ENCODE measurements around the gene GLRX5. TPM values are rescaled to one million over a fixed set of nuclear protein-coding genes. Genes with fewer than 3 reads are reported as not detected.

GLRX5 gene
- total and polyA plus RNA-seq, 5 donors, result 78.1 to 111 (median 78.7) TPM

GRCh38 chr14:95527387-95528002 is 7.4 kb upstream of the GLRX5 start:
- Histone ChIP-seq H3K9me3 (ENCODE audit: control insufficient read depth, low read length) (no peaks in the 10 kb centered on the region), H3K27me3 (ENCODE audit: control insufficient read depth, insufficient read depth) (no peaks in the 10 kb centered on the region), H3K4me3 (ENCODE audit: low read length) (no peak overlapping the region), H3K27ac (ENCODE audit: low read length) (no peak overlapping the region), H3K4me1 (ENCODE audit: control insufficient read depth, insufficient read depth, low read length) (peaks cover 17% of the 10 kb centered on the region)
- WGBS, result 52% methylated on average over 4 of the region's 4 CpGs
- peak in 2 of 3 donors; percentile 62 to 80 for DNase-seq
- intact Hi-C loops (cut with DNase I), result loop anchor here (2.0 to 5.0 kb wide), 2 partner anchors 85 kb away; no protein-coding TSS in a partner anchor
- ATAC-seq, result peak; percentile 62 to 64

- Histone ChIP-seq H3K4me1 (ENCODE audit: control insufficient read depth, insufficient read depth, low read length) (peaks cover 16% of the 10 kb centered on the region), H3K9me3 (ENCODE audit: control insufficient read depth, low read length) (no peaks in the 10 kb centered on the region), H3K4me3 (ENCODE audit: low read length) (no peak overlapping the region), H3K27ac (ENCODE audit: low read length) (no peak overlapping the region), H3K27me3 (ENCODE audit: control insufficient read depth, insufficient read depth) (no peaks in the 10 kb centered on the region)
- no peak for DNase-seq
- no peak for ATAC-seq
- 94% methylated on average over 7 of the region's 7 CpGs for WGBS
- intact Hi-C loops (cut with DNase I), result loop anchor here in 2 of 4 donors (5.0 kb wide), 1 partner anchor 87 kb away; no protein-coding TSS in a partner anchor
These were observed 5.6 kb upstream of the GLRX5 start for GRCh38 chr14:95529216-95529615.

GRCh38 chr14:95530473-95531276 is 4.2 kb upstream of the GLRX5 start:
- peak overlapping the region; percentile 14 for H3K27ac ChIP-seq (ENCODE audit: low read length)
- no peaks in the 10 kb centered on the region for H3K27me3 ChIP-seq (ENCODE audit: control insufficient read depth, insufficient read depth)
- 64% methylated on average over 13 of the region's 13 CpGs for WGBS
- peaks cover 11% of the 10 kb centered on the region for H3K4me1 ChIP-seq (ENCODE audit: control insufficient read depth, insufficient read depth, low read length)
- no peak overlapping the region for H3K4me3 ChIP-seq (ENCODE audit: low read length)
- intact Hi-C loops (cut with DNase I), result no loop called here
- DNase-seq (no peak), ATAC-seq (no peak)
- H3K9me3 ChIP-seq (ENCODE audit: control insufficient read depth, low read length), result no peaks in the 10 kb centered on the region

DNA sequence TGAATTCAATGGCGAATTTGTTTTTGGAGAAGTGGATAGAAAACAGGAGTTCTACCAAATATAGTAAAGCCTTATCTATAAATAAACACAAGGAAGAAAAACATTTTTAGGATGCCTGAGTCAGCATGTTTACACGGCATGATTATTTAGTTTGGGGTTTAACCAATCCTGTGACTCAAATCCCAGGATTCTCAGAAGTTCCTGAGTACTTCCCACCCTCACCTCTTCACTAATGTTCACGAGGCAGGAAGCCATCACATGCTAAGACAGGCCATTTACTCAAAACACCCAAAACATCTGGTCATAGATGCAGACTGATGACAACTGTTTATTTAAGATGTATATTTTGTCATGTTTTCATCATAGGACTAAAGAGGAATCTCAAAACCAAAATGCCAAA is 3.4 kb upstream of the GLRX5 start:
- ATAC-seq, result no peak
- Histone ChIP-seq H3K4me3 (ENCODE audit: low read length) (no peak overlapping the region), H3K27ac (ENCODE audit: low read length) (no peak overlapping the region), H3K4me1 (ENCODE audit: control insufficient read depth, insufficient read depth, low read length) (peaks cover 14% of the 10 kb centered on the region), H3K27me3 (ENCODE audit: control insufficient read depth, insufficient read depth) (no peaks in the 10 kb centered on the region), H3K9me3 (ENCODE audit: control insufficient read depth, low read length) (no peaks in the 10 kb centered on the region)
- no peak for DNase-seq
- intact Hi-C loops (cut with DNase I), result no loop called here
- WGBS, result 27% methylated on average over 3 of the region's 3 CpGs

- H3K27ac ChIP-seq (ENCODE audit: low read length), result no peak overlapping the region
- WGBS, result 47% methylated on average over 3 of the region's 3 CpGs
These were observed 2.9 kb upstream of the GLRX5 start for GRCh38 chr14:95531969-95532368.

DNA sequence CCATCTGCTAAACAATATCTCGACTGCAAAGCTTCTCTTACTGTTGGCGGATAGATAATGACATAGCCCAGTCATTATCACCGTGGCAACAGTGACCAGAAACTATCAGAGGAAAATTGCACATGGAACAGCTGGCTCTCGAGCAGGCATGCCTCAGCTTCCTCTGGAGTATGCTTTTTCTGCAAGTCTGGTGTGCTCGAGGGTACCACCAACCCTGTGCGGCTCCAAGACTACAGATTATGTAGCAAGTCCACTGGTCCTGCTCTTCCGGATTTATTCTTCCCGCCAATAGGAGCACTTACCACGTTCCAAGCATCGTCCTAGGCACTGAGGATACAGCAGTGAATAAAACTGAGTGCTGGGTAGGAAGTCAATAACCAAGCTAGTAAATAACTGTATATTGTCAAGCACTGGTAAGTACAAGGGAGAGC is 1.4 kb upstream of the GLRX5 start:
- peaks cover 15% of the 10 kb centered on the region for H3K4me1 ChIP-seq (ENCODE audit: control insufficient read depth, insufficient read depth, low read length)
- 4% methylated on average over 10 of the region's 10 CpGs for WGBS
- H3K27me3 ChIP-seq (ENCODE audit: control insufficient read depth, insufficient read depth), result no peaks in the 10 kb centered on the region
- intact Hi-C loops (cut with DNase I), result no loop called here
- no peaks in the 10 kb centered on the region for H3K9me3 ChIP-seq (ENCODE audit: control insufficient read depth, low read length)
- peak overlapping the region; percentile 2 for H3K27ac ChIP-seq (ENCODE audit: low read length)
- DNase-seq, result peak in 1 of 3 donors; percentile 26
- ATAC-seq, result no peak
- peak overlapping the region; percentile 80 for H3K4me3 ChIP-seq (ENCODE audit: low read length)

More at GRCh38 chr14:95531969-95532368, 2.9 kb upstream of the GLRX5 start:
- no peaks in the 10 kb centered on the region for H3K27me3 ChIP-seq (ENCODE audit: control insufficient read depth, insufficient read depth)
- DNase-seq (no peak), ATAC-seq (no peak)
- intact Hi-C loops (cut with DNase I), result no loop called here
- no peaks in the 10 kb centered on the region for H3K9me3 ChIP-seq (ENCODE audit: control insufficient read depth, low read length)
- no peak overlapping the region for H3K4me3 ChIP-seq (ENCODE audit: low read length)
- H3K4me1 ChIP-seq (ENCODE audit: control insufficient read depth, insufficient read depth, low read length), result peaks cover 13% of the 10 kb centered on the region

- Histone ChIP-seq H3K4me3 (ENCODE audit: low read length) (peak overlapping the region; percentile 80), H3K4me1 (ENCODE audit: control insufficient read depth, insufficient read depth, low read length) (peaks cover 15% of the 10 kb centered on the region), H3K9me3 (ENCODE audit: control insufficient read depth, low read length) (no peaks in the 10 kb centered on the region), H3K27me3 (ENCODE audit: control insufficient read depth, insufficient read depth) (no peaks in the 10 kb centered on the region), H3K27ac (ENCODE audit: low read length) (peak overlapping the region; percentile 2)
- under 1% methylated on average over 18 of the region's 18 CpGs for WGBS
- DNase-seq, result peak; percentile 26 to 71 (median 54)
- intact Hi-C loops (cut with DNase I), result no loop called here
- no peak for ATAC-seq
These were observed 1.0 kb upstream of the GLRX5 start for GRCh38 chr14:95533822-95534221.

GRCh38 chr14:95535226-95536021 is 574 bp downstream of the GLRX5 start:
- under 1% methylated on average over 52 of the region's 52 CpGs for WGBS
- peak overlapping the region; percentile 91 for H3K4me3 ChIP-seq (ENCODE audit: low read length)

GRCh38 chr14:95536036-95536593 is 1.3 kb downstream of the GLRX5 start:
- 15% methylated on average over 4 of the region's 4 CpGs for WGBS
- Histone ChIP-seq H3K27me3 (ENCODE audit: control insufficient read depth, insufficient read depth) (no peaks in the 10 kb centered on the region), H3K9me3 (ENCODE audit: control insufficient read depth, low read length) (no peaks in the 10 kb centered on the region), H3K27ac (ENCODE audit: low read length) (peak overlapping the region; percentile 72), H3K4me3 (ENCODE audit: low read length) (peak overlapping the region; percentile 91), H3K4me1 (ENCODE audit: control insufficient read depth, insufficient read depth, low read length) (peaks cover 12% of the 10 kb centered on the region)
- no peak for ATAC-seq
- no peak for DNase-seq
- intact Hi-C loops (cut with DNase I), result no loop called here

More at GRCh38 chr14:95535226-95536021, 574 bp downstream of the GLRX5 start:
- peak overlapping the region; percentile 72 for H3K27ac ChIP-seq (ENCODE audit: low read length)
- peak in 1 of 3 donors; percentile 69 for DNase-seq
- intact Hi-C loops (cut with DNase I), result no loop called here
- no peaks in the 10 kb centered on the region for H3K27me3 ChIP-seq (ENCODE audit: control insufficient read depth, insufficient read depth)
- H3K9me3 ChIP-seq (ENCODE audit: control insufficient read depth, low read length), result no peaks in the 10 kb centered on the region
- ATAC-seq, result no peak
- peaks cover 15% of the 10 kb centered on the region for H3K4me1 ChIP-seq (ENCODE audit: control insufficient read depth, insufficient read depth, low read length)

- Histone ChIP-seq H3K27ac (ENCODE audit: low read length) (peak overlapping the region; percentile 45), H3K9me3 (ENCODE audit: control insufficient read depth, low read length) (no peaks in the 10 kb centered on the region), H3K27me3 (ENCODE audit: control insufficient read depth, insufficient read depth) (no peaks in the 10 kb centered on the region), H3K4me3 (ENCODE audit: low read length) (no peak overlapping the region), H3K4me1 (ENCODE audit: control insufficient read depth, insufficient read depth, low read length) (peaks cover 12% of the 10 kb centered on the region)
- no peak for ATAC-seq
- no peak for DNase-seq
- intact Hi-C loops (cut with DNase I), result no loop called here
- 58% methylated on average over 5 of the region's 5 CpGs for WGBS
These were observed 1.8 kb downstream of the GLRX5 start for GRCh38 chr14:95536671-95537070.
